H9 (cell line): ENCODE data around the gene VCP. TPM values are rescaled to one million over a fixed set of nuclear protein-coding genes. Genes with fewer than 3 reads are reported as not detected.

Experiments used
- DNase-seq: peaks from one replicate; pipeline ENCODE4 v3.0.0-alpha.2; 2017
- H2AFZ ChIP-seq: one replicate; pipeline ENCODE4 v1.6.1; 2013; ENCODE audit warnings: mild to moderate bottlenecking, low read length, control low read depth, moderate library complexity
- H2AK5ac ChIP-seq: 2 replicates; pipeline ENCODE4 v1.6.1; 2013; ENCODE audit warnings: low read length, control low read depth, mixed read lengths; ENCODE audit not compliant: insufficient read length
- H2BK120ac ChIP-seq: one replicate; pipeline ENCODE4 v1.6.1; 2013; ENCODE audit warnings: low read depth, mild to moderate bottlenecking, low read length, control low read depth, inconsistent platforms; ENCODE audit not compliant: poor library complexity, severe bottlenecking
- H2BK12ac ChIP-seq: 2 replicates; pipeline ENCODE4 v1.6.1; 2013; ENCODE audit warnings: low read length, control low read depth, mixed read lengths, low read depth; ENCODE audit not compliant: insufficient read length
- H2BK15ac ChIP-seq: 2 replicates; pipeline ENCODE4 v1.6.1; 2013; ENCODE audit warnings: low read depth, low read length, control low read depth
- H2BK20ac ChIP-seq: one replicate; pipeline ENCODE4 v1.6.1; 2013; ENCODE audit warnings: low read depth, mild to moderate bottlenecking, low read length, control low read depth, inconsistent platforms; ENCODE audit not compliant: poor library complexity, severe bottlenecking
- H2BK5ac ChIP-seq: 2 replicates; pipeline ENCODE4 v1.6.1; 2013; ENCODE audit warnings: low read length, control low read depth, mixed read lengths; ENCODE audit not compliant: insufficient read length
- H3K14ac ChIP-seq: 2 replicates; pipeline ENCODE4 v1.6.1; 2013; ENCODE audit warnings: low read length, control low read depth; ENCODE audit not compliant: insufficient read depth
- H3K18ac ChIP-seq: 2 replicates; pipeline ENCODE4 v1.6.1; 2013; ENCODE audit warnings: low read depth, mild to moderate bottlenecking, mixed read lengths, low read length, control low read depth; ENCODE audit not compliant: insufficient read length
- H3K23ac ChIP-seq: 2 replicates; pipeline ENCODE4 v1.6.1; 2013; ENCODE audit warnings: low read length, control low read depth, mixed read lengths, low read depth; ENCODE audit not compliant: insufficient read length
- H3K23me2 ChIP-seq: 2 replicates; pipeline ENCODE4 v1.6.1; 2013; ENCODE audit warnings: low read depth, mild to moderate bottlenecking, mixed read lengths, low read length, control low read depth; ENCODE audit not compliant: insufficient read length, poor library complexity, severe bottlenecking
- H3K27ac ChIP-seq: 2 replicates; pipeline ENCODE4 v1.5.1; 2013; ENCODE audit warnings: low read length, control low read depth, mixed read lengths, low read depth; ENCODE audit not compliant: insufficient read length
- H3K27me3 ChIP-seq: 2 replicates; pipeline ENCODE4 v1.6.1; 2013; ENCODE audit warnings: low read length, control low read depth, inconsistent platforms; ENCODE audit not compliant: insufficient read depth
- H3K4ac ChIP-seq: 2 replicates; pipeline ENCODE4 v1.6.1; 2013; ENCODE audit warnings: low read depth, mild to moderate bottlenecking, control low read depth, inconsistent platforms, low read length, moderate library complexity
- H3K4me1 ChIP-seq: 2 replicates; pipeline ENCODE4 v1.6.1; 2013; ENCODE audit warnings: low read length, control low read depth, inconsistent platforms; ENCODE audit not compliant: insufficient read depth
- H3K4me2 ChIP-seq: 2 replicates; pipeline ENCODE4 v1.6.1; 2013; ENCODE audit warnings: low read length, control low read depth, mixed read lengths; ENCODE audit not compliant: insufficient read length, insufficient read depth
- H3K56ac ChIP-seq: 2 replicates; pipeline ENCODE4 v1.6.1; 2013; ENCODE audit warnings: low read depth, mild to moderate bottlenecking, mixed read lengths, low read length, control low read depth; ENCODE audit not compliant: insufficient read length
- H3K79me1 ChIP-seq: 2 replicates; pipeline ENCODE4 v1.6.1; 2013; ENCODE audit warnings: low read depth, mild to moderate bottlenecking, moderate library complexity, low read length, control low read depth, inconsistent platforms; ENCODE audit not compliant: insufficient read depth, poor library complexity, severe bottlenecking
- H3K79me2 ChIP-seq: 2 replicates; pipeline ENCODE4 v1.6.1; 2013; ENCODE audit warnings: low read length, control low read depth, inconsistent platforms; ENCODE audit not compliant: insufficient read depth
- H3K9ac ChIP-seq: 2 replicates; pipeline ENCODE4 v1.6.1; 2013; ENCODE audit warnings: low read length, control low read depth, mixed read lengths; ENCODE audit not compliant: insufficient read length; ENCODE audit errors: extremely low read depth
- H3K9me3 ChIP-seq: one replicate; pipeline ENCODE4 v1.6.1; 2013; ENCODE audit warnings: low read depth, low read length, inconsistent platforms; ENCODE audit not compliant: control insufficient read depth
- H3T11ph ChIP-seq: one replicate; pipeline ENCODE4 v1.6.1; 2013; ENCODE audit warnings: mild to moderate bottlenecking, low read length, control low read depth, inconsistent platforms
- H4K20me1 ChIP-seq: one replicate; pipeline ENCODE4 v1.6.1; 2013; ENCODE audit not compliant: control insufficient read depth, insufficient read length, insufficient read depth
- H4K5ac ChIP-seq: 2 replicates; pipeline ENCODE4 v1.6.1; 2013; ENCODE audit warnings: low read depth, mild to moderate bottlenecking, mixed read lengths, low read length, control low read depth; ENCODE audit not compliant: insufficient read length
- H4K8ac ChIP-seq: replicated peaks from 2 replicates; pipeline ENCODE4 v1.6.1; 2013; ENCODE audit warnings: low read length, control low read depth, mixed read lengths, low read depth; ENCODE audit not compliant: insufficient read length
- H4K91ac ChIP-seq: 2 replicates; pipeline ENCODE4 v1.6.1; 2013; ENCODE audit warnings: low read depth, mild to moderate bottlenecking, moderate library complexity, mixed read lengths, low read length, control low read depth; ENCODE audit not compliant: insufficient read length
- H3K27ac Mint-ChIP-seq, 3 experiments: 2 replicates in 2 of 3; 3 replicates in 1 of 3; pipeline ENCODE4 v1.8.0; 2020 to 2021; ENCODE audit warnings: mixed read lengths in 3 of 3, mild to moderate bottlenecking in 1 of 3, moderate library complexity in 1 of 3
- H3K27me3 Mint-ChIP-seq: 2 replicates; pipeline ENCODE4 v1.8.0; 2021; ENCODE audit warnings: low read depth, mild to moderate bottlenecking, moderate library complexity, mixed read lengths
- H3K36me3 Mint-ChIP-seq, 3 experiments: 2 replicates in 2 of 3; 3 replicates in 1 of 3; pipeline ENCODE4 v1.8.0; 2020 to 2021; ENCODE audit warnings: low read depth in 3 of 3, mixed read lengths in 3 of 3; ENCODE audit not compliant: insufficient read depth in 1 of 3
- H3K4me1 Mint-ChIP-seq, 2 experiments: 2 replicates each; pipeline ENCODE4 v1.8.0; 2020; ENCODE audit warnings: mixed read lengths in 2 of 2
- H3K4me3 Mint-ChIP-seq, 2 experiments: 2 replicates in 1 of 2; 3 replicates in 1 of 2; pipeline ENCODE4 v1.8.0; 2020 to 2021; ENCODE audit warnings: mild to moderate bottlenecking in 2 of 2, mixed read lengths in 2 of 2, moderate library complexity in 1 of 2
- H3K9me3 Mint-ChIP-seq, 2 experiments: 2 replicates in 1 of 2; 3 replicates in 1 of 2; pipeline ENCODE4 v1.8.0; 2020; ENCODE audit warnings: mild to moderate bottlenecking in 2 of 2, mixed read lengths in 2 of 2, moderate library complexity in 1 of 2
- CTCF ChIP-seq: fragments of 200-600 bp; sonication (generic); conservative IDR thresholded peaks from 3 replicates; pipeline ENCODE4 v1.8.0; 2021; ENCODE audit warnings: antibody characterized with exemption, mild to moderate bottlenecking
- WGBS: extraction: QIAGEN DNeasy Blood & Tissue Kit; methylation state at CpG from one replicate; pipeline ENCODE4 v1.1.7; 2013; ENCODE audit warnings: missing lambda C conversion rate, low lambda C conversion rate, mixed read lengths; ENCODE audit not compliant: insufficient read length; ENCODE audit errors: extremely low coverage; 5-methylcytosine and 5-hydroxymethylcytosine counted together
- total RNA-seq: library from RNA; stranded (reverse); gene quantifications from 2 replicates; pipeline ENCODE4 v1.2.1, GENCODE V29; 2021

The VCP gene
- total RNA-seq, 1 experiment from 2014 or later, result 407 TPM

- no peak overlapping the region for H3K23ac ChIP-seq
- H3K18ac ChIP-seq, result no peak overlapping the region
- no peak overlapping the region for H2BK20ac ChIP-seq
- no peak overlapping the region for H2BK5ac ChIP-seq
- no peak overlapping the region for H3K14ac ChIP-seq
- H3K4ac ChIP-seq, result no peak overlapping the region
- H3K9me3 Mint-ChIP-seq, result no peaks in the 10 kb centered on the region
- H3K23me2 ChIP-seq, result no peaks in the 10 kb centered on the region
- no peak overlapping the region for H3K4me2 ChIP-seq
- no peak for DNase-seq
- WGBS, result no CpG with 5 or more reads among the region's 14 CpGs
- H2AK5ac ChIP-seq, result no peak overlapping the region
- H3K56ac ChIP-seq, result no peak overlapping the region
- H4K91ac ChIP-seq, result no peak overlapping the region
- no peak for TF ChIP-seq CTCF
- no peaks in the 10 kb centered on the region for H3K79me2 ChIP-seq
- H2BK15ac ChIP-seq, result no peak overlapping the region
- H2BK12ac ChIP-seq, result no peak overlapping the region
- H3K4me3 Mint-ChIP-seq, result no peak overlapping the region
- H3K36me3 Mint-ChIP-seq, result peaks cover 53 to 94% (median 74%) of the 10 kb centered on the region in 3 experiments
- no peak overlapping the region for H4K5ac ChIP-seq
- peak overlapping the region in 2 of 3 experiments; percentile 11 to 67; a peak in 2 of 7 replicates for H3K27ac Mint-ChIP-seq
- no peaks in the 10 kb centered on the region for H3K79me1 ChIP-seq
- H3K4me1 ChIP-seq, result no peaks in the 10 kb centered on the region
- no peaks in the 10 kb centered on the region for H4K20me1 ChIP-seq
- no peak overlapping the region for H2AFZ ChIP-seq
- H3K27me3 Mint-ChIP-seq, result no peaks in the 10 kb centered on the region
- no peaks in the 10 kb centered on the region; a peak in 1 of 4 replicates for H3K4me1 Mint-ChIP-seq
- no peaks in the 10 kb centered on the region for H3K9me3 ChIP-seq
- H4K8ac ChIP-seq, result no peak overlapping the region
- H3K9ac ChIP-seq, result no peak overlapping the region
- H2BK120ac ChIP-seq, result no peak overlapping the region
- no peak overlapping the region for H3T11ph ChIP-seq
- no peaks in the 10 kb centered on the region for H3K27me3 ChIP-seq
- H3K27ac ChIP-seq, result no peak overlapping the region
Observed at GRCh38 chr9:35054871-35055644, 17.4 kb downstream of the VCP start.
